Eye (tissue), 1 donor: ENCODE measurements around the gene PDLIM5.
A peak's percentile ranks its signal among the peaks of the same experiment; 100 is the strongest.

Experiments used
- DNase-seq: peaks from one replicate; pipeline ENCODE4 v3.0.0-alpha.2; 2015

The PDLIM5 gene

DNA sequence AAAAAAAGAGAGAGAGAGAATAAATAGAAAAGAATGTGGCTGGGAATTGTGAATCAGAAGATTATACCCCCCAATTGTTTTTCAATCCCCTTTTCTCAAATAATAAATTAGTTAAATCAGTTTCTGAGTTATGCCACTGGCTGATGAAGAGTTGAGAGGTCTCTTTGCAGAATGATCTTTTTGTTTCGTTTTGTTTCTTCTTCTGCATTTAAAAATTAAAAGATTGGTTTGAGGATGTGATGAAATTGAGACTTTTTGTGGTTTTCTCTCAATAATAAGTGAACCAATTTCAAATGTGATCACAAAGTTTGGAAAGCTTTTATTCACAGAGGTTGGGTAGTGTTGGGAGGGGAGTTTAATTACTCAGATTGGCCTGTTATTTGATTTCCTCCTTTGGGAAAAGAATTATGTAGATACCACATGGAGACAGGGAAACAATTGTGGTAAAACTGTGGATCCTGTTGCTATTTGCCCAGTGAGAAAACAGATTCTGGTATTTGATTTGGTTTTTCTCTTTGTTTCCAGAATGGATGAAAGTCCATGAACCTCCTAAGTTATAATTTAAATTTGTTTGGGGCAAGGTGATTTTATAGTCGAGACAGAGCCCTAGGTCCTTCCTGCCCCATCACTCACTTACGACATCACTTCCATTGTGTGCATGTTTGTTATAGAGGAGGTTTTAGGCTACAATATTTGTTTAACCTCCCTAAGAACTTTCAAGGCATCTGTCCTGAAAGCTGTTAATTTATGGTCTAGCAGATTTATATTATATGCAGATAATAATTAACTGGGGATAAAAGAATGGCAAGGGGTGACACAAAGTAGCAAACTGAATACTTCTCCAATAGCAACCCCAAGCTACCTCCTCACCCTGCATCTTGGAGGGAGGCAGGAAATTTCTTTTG, 214.0 kb downstream of the PDLIM5 start:
- DNase-seq = no peak

DNA sequence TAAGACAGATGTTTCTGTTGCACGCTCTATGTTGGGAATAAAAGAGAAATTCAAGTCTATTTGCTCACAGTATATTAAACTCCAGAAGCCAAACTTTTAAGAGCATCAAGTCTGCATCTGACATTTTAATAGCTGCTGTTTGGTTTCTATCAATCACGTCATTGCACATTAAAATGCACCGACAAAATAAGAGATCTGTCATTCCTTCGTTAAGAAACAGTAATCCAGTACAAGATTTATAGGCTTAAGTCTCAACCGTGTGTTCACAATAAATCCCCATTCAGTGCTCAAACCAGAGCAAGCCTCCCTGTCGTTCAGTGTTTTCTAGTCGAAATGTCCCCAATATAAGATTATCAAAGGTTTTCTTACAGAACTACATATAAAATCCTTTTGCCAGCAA, 217.0 kb downstream of the PDLIM5 start:
- DNase-seq = no peak

DNA sequence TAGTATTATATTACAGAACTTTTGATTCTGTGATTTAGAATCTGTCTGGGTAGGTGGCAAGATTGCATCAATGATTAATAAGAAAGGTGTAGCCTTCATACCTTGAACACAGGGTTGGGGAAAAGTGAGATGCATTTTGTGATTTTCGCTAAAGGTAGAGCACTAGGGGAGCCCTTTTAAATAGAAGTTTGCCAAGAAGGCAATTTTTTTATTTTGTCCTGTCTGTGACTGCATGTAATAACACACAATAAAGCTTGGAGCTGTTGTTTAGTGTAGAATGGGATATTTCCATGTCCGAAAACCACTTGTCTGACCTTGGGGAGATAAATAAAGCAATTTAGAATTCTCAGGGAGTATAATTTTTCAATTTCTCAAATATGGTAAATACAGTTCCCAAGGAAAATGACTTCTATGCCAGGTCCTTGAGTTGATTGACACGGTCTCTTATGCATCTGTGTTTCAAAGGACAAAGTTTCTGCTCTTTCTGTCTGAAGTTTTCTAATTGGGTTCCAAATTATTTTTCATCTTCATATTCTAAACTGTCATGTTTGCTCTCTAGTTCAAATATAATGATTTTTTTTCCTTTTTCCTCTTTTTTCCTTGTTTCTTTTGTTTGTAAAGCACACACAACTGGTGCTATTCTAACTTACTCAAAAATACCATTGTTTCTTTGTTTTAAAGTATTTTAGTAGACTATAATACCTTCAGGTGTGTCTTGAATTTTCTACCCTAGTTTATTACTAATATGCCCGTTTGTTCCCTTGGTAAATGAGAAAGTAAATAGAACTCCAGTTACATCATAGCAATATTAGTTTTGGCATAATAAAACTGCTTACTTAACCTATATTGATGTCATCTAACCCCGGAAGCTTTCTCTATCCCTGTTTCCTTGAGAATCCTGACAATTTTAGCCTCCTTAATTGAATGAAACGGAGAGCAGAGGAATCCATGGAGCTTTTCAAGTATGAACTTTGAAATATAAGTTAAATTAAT, 218.2 kb downstream of the PDLIM5 start:
- no peak for DNase-seq

DNA sequence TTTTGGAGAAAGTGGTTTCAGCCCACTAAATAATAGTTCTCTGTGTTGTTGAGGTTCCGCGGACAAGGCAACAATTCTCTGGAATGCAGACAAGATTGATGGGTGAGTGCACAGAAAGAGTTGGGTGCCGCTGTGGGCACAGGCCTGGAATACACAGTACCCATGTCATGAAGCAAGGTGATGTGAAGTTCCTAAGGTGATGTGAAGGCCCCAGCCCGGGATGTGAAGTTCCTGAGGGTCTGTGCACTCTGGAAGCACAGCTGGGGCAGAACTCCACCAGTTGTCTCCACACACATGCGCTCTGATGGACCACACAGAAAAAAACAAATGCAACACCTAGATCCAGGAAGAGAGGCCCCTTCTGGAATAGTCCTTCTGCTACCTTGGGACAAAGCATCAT, 219.4 kb downstream of the PDLIM5 start:
- DNase-seq = no peak

DNA sequence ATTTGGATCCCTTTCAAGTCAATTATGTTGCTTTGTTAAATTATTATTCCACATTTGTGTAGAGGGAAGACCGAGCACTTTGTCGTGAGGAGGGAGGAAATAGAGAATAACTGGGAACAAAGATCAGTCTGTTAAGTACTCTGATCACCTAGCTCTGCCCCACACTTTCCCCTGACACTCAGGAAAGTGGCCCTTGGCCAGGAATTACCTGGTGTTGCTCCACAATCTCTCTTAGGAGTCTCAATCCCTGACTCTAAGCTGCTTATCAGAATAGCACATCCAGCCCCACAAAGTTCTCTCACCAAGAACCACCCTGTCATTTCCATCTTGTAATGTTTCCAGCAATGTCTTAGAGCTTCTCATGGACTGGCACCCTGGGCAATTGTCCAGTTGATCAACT, 222.2 kb downstream of the PDLIM5 start:
- DNase-seq = no peak

DNA sequence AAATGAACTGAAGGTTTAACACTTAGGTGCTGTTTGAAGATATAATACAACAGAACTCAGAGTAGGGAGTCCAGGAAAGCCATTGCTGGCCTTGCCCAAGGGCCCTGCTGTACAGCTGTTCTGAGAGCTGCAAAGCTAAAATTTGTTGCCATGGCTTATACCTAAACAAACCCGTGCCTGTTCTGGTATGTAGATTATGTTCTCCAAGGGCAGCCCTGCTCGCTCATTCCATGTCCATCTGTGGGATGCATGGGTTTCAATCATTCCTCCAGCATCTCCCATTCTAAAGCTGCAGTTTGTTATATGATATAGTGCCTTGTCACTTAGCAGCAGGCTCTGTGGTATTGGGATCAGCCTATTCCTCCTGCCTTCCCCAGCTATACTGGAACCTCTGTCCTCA, 225.2 kb downstream of the PDLIM5 start:
- DNase-seq = peak; percentile 19

DNA sequence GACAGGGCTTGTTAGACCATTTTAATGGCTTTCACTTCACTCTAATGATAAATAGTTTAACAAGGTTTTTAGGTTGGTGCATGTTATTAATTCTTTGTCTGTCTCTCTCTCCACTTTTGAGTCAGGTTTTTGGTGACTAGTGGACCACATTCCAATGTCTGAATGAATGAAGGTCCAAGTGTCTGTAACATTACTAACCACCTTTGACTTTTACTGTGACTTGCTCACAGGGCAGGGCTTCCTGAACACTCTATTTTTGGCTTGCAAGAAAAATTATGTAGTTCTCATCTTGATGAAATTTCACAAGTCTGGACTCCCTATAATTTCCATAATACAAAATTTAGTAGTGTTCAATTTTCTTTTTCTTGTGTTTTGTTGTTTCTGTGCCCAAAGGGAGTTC, 227.2 kb downstream of the PDLIM5 start:
- no peak for DNase-seq

DNA sequence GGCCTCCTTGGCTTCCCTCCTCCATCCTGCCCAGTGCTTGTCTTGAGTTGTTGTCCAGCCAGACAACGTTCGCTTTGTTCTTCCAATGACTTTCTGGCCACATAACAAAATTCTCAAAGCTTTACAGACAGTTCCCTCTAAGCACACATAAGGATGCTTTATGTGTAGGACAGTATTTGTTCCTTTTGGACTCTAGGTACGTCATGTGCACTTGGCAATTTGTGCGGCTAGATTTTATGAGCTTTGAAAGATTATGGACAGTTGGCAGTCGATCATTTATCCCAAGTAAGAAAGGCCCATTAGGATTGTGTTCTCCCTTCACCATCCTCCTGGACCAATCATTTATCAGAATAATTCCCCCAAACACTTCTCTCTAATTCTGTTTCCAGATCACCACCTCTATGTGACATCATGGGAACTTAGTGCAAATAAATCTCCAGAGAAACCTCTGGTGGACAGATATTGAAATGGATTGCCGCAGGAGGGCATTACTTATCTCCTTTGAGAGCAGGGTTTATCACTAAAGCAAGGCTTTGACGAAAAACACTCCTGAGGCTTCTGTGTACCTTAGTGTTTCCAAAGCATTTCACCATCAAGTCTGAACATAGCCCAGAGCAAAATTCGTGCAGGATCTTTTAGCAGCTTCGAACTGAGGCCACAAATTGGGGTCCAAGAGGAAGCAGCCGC, 228.6 kb downstream of the PDLIM5 start:
- no peak for DNase-seq

DNA sequence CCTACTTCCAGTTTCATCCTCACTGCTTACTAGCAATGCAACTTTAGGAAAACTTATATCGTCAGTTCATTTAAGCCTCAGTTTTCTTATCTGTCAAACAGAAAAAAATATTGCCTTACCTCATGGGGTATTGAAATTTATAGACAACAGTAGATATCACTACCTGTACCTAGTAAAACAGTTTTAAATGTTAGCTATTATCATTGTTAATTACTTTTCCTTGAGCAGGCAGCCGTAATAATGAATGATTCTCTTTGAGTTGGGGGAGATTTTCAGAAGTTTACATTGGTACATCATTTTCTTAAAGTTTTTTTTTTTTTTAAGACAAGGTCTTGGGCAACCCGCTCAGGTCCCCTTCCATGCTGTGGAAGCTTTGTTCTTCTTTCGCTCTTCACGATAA, 234.3 kb downstream of the PDLIM5 start:
- no peak for DNase-seq

DNA sequence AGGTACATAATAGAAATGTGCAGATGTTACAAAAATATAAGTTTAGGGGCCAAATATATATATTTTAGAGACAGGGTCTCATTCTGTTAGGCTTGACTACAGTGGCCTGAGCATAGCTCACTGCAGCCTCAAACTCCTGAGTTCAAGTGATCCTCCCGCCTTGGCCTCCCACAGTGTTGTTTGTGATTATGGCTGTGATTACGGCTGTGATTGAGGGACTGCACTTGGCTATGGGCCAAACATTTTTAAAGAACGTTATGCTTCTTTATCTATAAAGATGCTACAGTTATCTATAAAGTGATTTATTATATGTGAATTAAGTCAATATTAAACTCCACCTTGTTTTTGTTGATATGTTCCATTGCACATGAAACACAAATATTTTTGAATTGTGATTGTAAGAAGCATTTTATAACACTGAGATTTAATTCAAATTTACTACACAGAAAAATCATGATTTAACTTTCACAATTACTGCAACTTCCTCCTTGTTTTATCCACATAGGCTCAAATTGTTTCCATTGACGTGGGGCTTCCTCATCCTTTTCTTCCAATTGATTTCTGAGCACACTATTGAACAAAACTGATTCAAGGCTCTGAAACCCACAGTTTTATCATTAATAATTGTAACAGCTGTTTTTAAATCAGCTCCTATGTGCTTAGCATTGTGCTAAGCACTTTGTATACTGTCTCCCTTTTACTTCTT, 237.6 kb downstream of the PDLIM5 start:
- DNase-seq = no peak

DNA sequence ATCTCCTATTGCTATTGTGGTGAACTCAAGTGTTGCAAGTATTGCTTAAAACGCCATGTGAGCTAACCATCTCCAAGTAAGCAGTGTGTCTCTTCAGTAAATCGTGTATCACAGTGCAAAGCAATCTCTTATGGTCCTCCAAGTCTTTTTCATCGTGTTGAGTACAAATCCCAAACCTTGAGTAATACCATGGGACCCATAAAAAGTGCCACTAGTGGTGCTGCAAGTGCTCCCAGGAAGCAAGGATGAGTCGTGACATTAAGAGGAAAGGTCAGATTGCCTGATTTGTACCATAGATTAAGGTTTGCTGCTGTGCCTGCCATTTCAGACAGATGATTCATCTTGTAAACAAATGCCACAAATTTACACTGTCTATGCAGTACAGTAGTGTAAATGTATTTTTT, 239.1 kb downstream of the PDLIM5 start:
- no peak for DNase-seq

DNA sequence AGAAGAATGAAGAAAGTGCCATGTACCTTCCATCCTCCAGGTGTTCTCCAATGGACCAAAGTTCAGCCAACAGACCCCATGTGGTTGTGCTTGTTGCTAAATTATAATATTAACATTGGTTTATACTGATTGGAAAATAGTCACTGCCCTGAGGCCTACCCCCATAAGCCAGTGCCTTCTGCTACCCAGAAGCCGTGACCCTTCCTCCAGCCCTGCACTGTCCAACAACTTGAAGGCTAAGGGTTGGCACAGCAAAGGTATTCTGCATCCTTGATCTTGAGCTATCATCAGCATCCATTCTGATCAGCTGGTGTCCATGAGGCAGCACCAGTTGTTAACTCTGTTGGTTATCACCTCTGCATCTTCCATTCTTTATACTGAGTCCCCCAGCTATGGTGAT, 239.8 kb downstream of the PDLIM5 start:
- no peak for DNase-seq

DNA sequence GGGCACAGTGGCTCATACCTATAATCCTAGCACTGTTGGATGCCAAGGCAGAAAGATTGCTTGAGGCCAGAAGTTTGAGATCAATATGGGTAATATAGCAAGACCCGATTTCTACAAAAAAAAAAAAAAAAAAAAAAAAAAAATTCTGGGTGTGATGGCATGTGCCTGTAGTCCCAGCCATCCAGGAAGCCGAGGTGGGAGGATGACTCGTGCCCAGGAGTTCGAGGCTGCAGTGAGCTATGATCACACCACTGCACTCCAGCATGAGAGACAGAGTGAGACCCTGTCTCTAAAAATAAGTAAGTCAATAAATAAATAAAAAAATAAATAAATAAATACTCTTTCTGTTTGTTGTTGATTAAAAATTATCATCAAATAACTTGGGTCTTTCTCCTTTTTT, 243.6 kb downstream of the PDLIM5 start:
- DNase-seq = no peak

DNA sequence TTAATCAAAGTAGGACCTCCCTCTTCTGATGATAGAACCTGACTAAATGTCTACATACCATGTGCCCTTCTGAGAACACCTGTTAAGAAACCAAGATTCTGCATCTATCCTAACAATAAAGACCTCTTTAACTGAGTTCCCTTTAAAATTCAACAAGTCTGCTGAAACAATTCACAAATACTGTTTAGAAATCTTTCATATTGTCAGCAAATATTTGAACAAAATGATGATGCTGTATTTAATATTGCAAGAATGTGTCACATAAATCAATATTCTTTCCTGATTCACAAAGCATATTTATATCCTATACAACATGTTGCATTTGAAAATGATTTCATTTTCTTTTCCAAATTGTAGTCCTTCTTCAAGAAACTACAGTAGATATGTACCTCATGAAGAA, 246.4 kb downstream of the PDLIM5 start:
- DNase-seq = no peak

DNA sequence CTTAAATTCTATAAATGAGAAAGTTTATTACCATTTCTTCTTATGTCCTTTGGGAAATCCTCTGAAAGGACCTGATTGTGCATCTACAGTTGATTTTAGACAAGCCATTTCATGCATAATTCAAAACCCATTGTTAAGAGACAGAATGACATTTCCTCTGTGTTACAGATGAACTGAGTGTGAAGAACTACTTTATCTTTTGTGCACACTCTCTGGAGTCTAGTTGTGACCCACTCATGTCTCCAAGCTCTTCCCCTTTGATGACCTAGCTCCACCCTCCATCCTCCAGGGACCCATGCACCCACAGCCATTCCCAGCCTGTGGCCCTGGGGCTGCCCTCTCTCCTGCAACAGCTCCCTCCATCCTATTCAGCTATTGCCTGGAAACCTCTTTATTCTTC, 248.6 kb downstream of the PDLIM5 start:
- no peak for DNase-seq

DNA sequence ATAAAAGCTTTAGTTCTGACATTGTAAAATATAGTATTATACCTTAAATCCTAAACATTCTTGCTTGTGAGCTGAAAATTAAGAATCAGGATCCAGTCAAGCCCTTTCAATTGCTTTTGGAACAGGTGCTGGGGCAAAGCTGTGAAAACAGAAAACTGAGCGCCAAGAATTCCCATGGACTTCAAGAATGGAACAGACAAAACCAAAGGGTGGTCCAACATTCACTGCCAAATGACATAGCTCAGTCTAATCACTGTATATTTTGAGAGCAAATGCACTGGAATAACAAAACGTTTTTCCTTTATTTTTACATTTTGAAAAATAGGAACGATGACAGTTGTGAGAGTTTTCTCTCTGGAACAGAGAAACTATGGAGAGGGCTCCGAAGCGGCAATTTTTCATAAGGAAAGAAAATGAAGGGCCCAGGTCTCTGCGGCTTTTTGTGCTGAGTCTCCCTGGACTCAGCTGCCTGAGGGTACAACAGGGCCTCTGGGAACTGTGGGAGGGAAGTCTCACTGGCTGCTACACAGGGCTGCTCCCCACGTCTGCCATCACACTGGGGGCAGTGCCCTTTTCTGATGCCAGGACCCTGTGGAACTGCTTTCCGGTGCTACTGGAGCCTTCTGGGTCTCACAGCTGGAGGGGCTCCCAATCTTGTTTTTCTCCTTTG, 250.0 kb downstream of the PDLIM5 start:
- peak; percentile 39 for DNase-seq

DNA sequence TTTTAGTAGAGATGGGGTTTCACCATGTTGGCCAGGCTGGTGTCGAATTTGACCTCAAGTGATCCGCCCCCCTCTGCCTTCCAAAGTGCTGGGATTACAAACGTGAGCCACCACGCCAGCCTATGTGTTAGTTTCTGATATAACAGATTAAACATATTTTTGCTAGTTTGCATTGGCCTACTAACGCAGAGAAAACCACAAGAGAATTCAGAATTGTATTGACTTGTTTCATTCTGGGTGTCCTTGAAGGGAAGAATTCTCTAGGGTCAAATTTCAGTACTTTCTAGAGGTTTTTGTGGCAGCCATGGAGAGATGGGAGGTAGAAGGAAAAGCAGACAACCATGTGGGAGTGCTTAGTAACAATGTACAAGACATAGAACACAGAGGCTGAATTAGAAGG, 259.9 kb downstream of the PDLIM5 start:
- DNase-seq = no peak

DNA sequence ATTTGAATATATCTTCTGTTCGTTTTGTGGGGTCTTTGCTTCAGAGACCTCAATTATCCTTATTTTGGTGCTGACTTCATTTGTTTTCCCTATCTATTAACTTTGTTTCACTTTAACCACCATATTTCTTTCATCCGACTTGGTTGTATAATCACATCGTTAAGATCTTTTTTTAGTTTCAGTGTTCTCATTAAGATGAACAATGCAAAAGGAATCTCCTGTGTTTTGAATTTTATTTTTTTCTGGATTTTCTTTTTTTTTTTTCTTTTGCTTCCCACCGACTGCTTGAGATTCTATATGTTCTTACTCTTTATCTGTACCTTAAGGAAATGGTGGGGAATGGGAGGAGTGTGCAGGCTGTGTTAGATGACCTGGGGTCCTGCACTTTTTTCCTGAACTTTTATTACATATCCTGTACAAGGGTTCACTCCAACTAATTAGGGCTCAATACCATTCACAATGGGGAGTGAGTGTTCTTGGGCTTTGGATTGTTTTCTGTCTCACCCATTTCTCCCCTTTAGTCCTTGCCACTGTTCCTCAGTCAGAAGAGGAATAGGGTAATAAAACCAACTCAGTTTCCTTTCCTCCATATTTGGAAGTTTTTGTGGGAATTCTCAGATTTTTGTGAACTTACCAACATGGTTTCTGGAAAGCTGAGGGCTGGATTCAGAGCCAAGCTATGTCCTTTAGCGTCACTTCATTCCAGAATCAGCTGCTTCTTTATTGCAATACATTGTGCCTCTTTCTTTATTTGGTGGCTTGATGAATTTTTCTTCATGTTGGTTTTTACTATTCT, 262.8 kb downstream of the PDLIM5 start:
- no peak for DNase-seq

DNA sequence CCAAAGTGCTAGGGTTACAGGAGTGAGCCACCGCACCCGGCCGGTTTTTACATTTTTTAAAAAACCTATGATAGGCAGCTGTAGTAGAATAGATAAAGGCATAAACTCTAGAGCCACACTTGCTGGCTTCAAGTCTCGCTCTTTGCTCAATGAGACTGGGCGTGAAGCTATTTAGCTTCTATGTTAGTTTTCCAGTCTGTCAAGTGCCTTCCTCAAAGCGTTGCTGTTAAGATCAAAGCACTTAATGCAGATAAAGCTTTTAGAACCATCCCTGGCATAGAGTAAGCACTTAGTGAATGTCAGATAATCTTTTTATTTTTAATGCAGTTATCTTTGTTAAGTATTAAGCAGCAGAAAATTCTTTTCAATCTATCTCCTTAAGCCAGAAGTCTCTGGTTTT, 264.0 kb downstream of the PDLIM5 start:
- no peak for DNase-seq
